ENCODE data around the gene HEMK1. TPM values are rescaled to one million over a fixed set of nuclear protein-coding genes. Genes with fewer than 3 reads are reported as not detected.
A peak's percentile ranks its signal among the peaks of the same experiment; 100 is the strongest.

The HEMK1 gene
- total RNA-seq, 2 donors from 2014 or later, result 8.5 to 17.1 TPM

GRCh38 chr3:50582083-50582482 lies 12.8 kb downstream of the HEMK1 start:
- H3K36me3 ChIP-seq, result no peaks in the 10 kb centered on the region

GRCh38 chr3:50583897-50584296 lies 14.6 kb downstream of the HEMK1 start:
- no peak for DNase-seq (ENCODE audit: low spot score)
- no peaks in the 10 kb centered on the region for H3K4me1 ChIP-seq (replicated peaks)
- peak overlapping the region; percentile 28 to 56 for H3K27ac ChIP-seq
- 65% methylated on average over 6 of the region's 6 CpGs for WGBS
- no peaks in the 10 kb centered on the region for H3K36me3 ChIP-seq
- H3K27me3 ChIP-seq (replicated peaks; ENCODE audit: insufficient read depth), result no peaks in the 10 kb centered on the region
- no peaks in the 10 kb centered on the region for H3K9me3 ChIP-seq
- H3K4me3 ChIP-seq, result no peak overlapping the region
- TF ChIP-seq CTCF (IDR thresholded peaks at IDR 0.05) (no peak), POLR2AphosphoS5 (IDR thresholded peaks at IDR 0.05) (peak; percentile 71), POLR2A (IDR thresholded peaks at IDR 0.05) (no peak)
- intact Hi-C loops (cut with DNase I), result no loop called here

More at GRCh38 chr3:50582083-50582482, 12.8 kb downstream of the HEMK1 start:
- no peaks in the 10 kb centered on the region for H3K27me3 ChIP-seq (replicated peaks; ENCODE audit: insufficient read depth)
- no peaks in the 10 kb centered on the region for H3K4me1 ChIP-seq (replicated peaks)
- TF ChIP-seq POLR2AphosphoS5 (IDR thresholded peaks at IDR 0.05), result no peak
- TF ChIP-seq CTCF (IDR thresholded peaks at IDR 0.05), result no peak
- no peak for TF ChIP-seq POLR2A (IDR thresholded peaks at IDR 0.05)
- intact Hi-C loops (cut with DNase I), result no loop called here
- WGBS, result 77% methylated on average over 9 of the region's 9 CpGs
- H3K9me3 ChIP-seq, result no peaks in the 10 kb centered on the region
- H3K27ac ChIP-seq, result no peak overlapping the region
- H3K4me3 ChIP-seq, result no peak overlapping the region
- DNase-seq (ENCODE audit: low spot score), result no peak

GRCh38 chr3:50584391-50584790 lies 15.1 kb downstream of the HEMK1 start:
- Histone ChIP-seq H3K4me1 (replicated peaks) (no peaks in the 10 kb centered on the region), H3K27ac (peak overlapping the region; percentile 19 to 28), H3K9me3 (no peaks in the 10 kb centered on the region), H3K27me3 (replicated peaks; ENCODE audit: insufficient read depth) (no peaks in the 10 kb centered on the region), H3K4me3 (no peak overlapping the region), H3K36me3 (no peaks in the 10 kb centered on the region)
- TF ChIP-seq CTCF (IDR thresholded peaks at IDR 0.05) (no peak), POLR2A (IDR thresholded peaks at IDR 0.05) (no peak)
- intact Hi-C loops (cut with DNase I), result no loop called here
- WGBS, result 73% methylated on average over 2 of the region's 2 CpGs
- no peak for DNase-seq (ENCODE audit: low spot score)

GRCh38 chr3:50585919-50586762 lies 16.8 kb downstream of the HEMK1 start:
- no peak for DNase-seq (ENCODE audit: low spot score)
- Histone ChIP-seq H3K9me3 (no peaks in the 10 kb centered on the region), H3K4me1 (replicated peaks) (no peaks in the 10 kb centered on the region), H3K27me3 (replicated peaks; ENCODE audit: insufficient read depth) (no peaks in the 10 kb centered on the region), H3K4me3 (no peak overlapping the region), H3K36me3 (no peaks in the 10 kb centered on the region), H3K27ac (no peak overlapping the region)
- 96% methylated on average over 5 of the region's 6 CpGs for WGBS
- intact Hi-C loops (cut with DNase I), result no loop called here
- no peak for TF ChIP-seq POLR2AphosphoS5 (IDR thresholded peaks at IDR 0.05)
- TF ChIP-seq CTCF (IDR thresholded peaks at IDR 0.05), result no peak
- no peak for TF ChIP-seq POLR2A (IDR thresholded peaks at IDR 0.05)

- DNase-seq (ENCODE audit: low spot score), result no peak
- Histone ChIP-seq H3K36me3 (no peaks in the 10 kb centered on the region), H3K27me3 (replicated peaks; ENCODE audit: insufficient read depth) (no peaks in the 10 kb centered on the region), H3K4me3 (no peak overlapping the region), H3K9me3 (no peaks in the 10 kb centered on the region), H3K27ac (no peak overlapping the region), H3K4me1 (replicated peaks) (no peaks in the 10 kb centered on the region)
- intact Hi-C loops (cut with DNase I), result no loop called here
- TF ChIP-seq CTCF (IDR thresholded peaks at IDR 0.05), result no peak
- no peak for TF ChIP-seq POLR2A (IDR thresholded peaks at IDR 0.05)
- TF ChIP-seq POLR2AphosphoS5 (IDR thresholded peaks at IDR 0.05), result no peak
- WGBS, result 82% methylated on average over 3 of the region's 3 CpGs
These were observed 17.4 kb downstream of the HEMK1 start for GRCh38 chr3:50586763-50587070.

Data from prostate gland (tissue), 2 donors.